Measurements from ENCODE around the gene LZTR1. TPM values are rescaled to one million over a fixed set of nuclear protein-coding genes. Genes with fewer than 3 reads are reported as not detected.
A peak's percentile ranks its signal among the peaks of the same experiment; 100 is the strongest.

The LZTR1 gene
- total RNA-seq, 2 experiments from 2014 or later, result 48.4 to 51.3 TPM

DNA sequence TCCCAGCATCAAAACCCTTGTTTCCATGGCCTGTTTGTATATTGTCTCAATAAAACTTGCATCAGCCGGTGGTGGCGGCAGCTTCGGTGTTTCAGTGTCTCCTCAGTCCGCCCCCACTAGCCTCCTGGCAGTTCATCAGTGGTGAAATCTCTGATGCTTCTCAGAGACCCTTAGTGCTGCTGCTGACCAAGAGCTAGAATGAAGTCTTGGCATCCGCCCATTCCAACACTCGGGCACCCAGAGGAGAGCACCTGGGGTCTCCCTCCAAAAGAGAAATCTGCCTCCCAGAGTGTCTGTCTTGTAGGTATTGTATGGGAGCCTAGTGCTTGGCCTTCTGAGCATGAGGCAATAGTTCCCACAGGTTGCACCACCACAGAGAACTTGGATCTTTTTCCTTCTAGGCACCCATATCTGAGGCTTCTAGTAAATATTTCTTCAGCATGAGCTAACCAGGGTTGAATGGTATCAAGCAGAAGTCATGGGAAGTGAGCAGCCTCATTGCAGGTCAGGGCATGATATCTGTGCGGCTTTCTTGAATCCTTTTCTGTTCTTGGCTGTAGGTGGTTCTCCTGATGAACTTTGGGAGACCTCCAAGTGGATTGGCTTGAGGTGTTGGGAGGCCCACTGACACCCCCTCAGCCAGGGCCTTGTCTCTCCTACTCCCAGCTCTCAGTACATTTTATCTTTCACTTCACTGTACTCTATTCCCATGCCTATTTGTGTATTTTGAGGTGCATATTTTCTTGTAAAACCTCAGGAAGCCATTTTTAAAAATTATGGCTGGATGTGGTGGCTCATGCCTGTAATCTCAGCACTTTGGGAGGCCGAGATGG is 28.2 kb upstream of the LZTR1 start:
- no peak overlapping the region for H3K4me3 ChIP-seq (ENCODE audit: low read length)
- peaks cover 19% of the 10 kb centered on the region for H3K4me1 Mint-ChIP-seq (ENCODE audit: low read depth)

DNA sequence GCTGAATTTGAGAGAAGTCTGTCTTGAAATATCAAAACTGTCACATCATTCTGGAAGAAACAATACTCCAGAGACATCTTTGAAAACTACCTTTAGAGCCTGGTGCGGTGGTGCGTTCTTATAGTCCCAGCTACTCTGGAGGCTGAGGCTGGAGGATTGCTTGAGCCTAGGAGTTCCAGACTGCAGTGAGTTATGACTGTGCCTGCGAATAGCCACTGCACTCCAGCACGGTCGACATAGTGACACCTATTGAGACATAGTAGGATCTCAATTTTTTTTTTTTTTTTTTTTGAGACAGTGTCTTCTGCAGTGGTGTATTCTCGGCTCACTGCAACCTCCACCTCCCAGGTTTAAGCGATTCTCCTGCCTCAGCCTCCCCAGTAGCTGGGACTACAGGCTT is 26.5 kb upstream of the LZTR1 start:
- no peak for DNase-seq
- no peak overlapping the region for H3K27ac ChIP-seq (ENCODE audit: low read depth in 1 of 2, low read length in 2 of 2)
- TF ChIP-seq, protein P1, sequence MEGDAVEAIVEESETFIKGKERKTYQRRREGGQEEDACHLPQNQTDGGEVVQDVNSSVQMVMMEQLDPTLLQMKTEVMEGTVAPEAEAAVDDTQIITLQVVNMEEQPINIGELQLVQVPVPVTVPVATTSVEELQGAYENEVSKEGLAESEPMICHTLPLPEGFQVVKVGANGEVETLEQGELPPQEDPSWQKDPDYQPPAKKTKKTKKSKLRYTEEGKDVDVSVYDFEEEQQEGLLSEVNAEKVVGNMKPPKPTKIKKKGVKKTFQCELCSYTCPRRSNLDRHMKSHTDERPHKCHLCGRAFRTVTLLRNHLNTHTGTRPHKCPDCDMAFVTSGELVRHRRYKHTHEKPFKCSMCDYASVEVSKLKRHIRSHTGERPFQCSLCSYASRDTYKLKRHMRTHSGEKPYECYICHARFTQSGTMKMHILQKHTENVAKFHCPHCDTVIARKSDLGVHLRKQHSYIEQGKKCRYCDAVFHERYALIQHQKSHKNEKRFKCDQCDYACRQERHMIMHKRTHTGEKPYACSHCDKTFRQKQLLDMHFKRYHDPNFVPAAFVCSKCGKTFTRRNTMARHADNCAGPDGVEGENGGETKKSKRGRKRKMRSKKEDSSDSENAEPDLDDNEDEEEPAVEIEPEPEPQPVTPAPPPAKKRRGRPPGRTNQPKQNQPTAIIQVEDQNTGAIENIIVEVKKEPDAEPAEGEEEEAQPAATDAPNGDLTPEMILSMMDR (IDR thresholded peaks at IDR 0.05), result no peak
- Mint-ChIP-seq H3K36me3 (ENCODE audit: low read depth) (peaks cover 35% of the 10 kb centered on the region), H3K4me1 (ENCODE audit: low read depth) (peaks cover 8% of the 10 kb centered on the region), H3K27ac (no peak overlapping the region), H3K9me3 (no peaks in the 10 kb centered on the region), H3K27me3 (peaks cover 29% of the 10 kb centered on the region), H3K4me3 (no peak overlapping the region)
- H3K36me3 ChIP-seq (ENCODE audit: insufficient read depth, low read length), result peaks cover 36% of the 10 kb centered on the region
- intact Hi-C loops (cut with DNase I, micrococcal nuclease), result no loop called here
- H3K4me3 ChIP-seq (ENCODE audit: low read length), result no peak overlapping the region
- no peak for ATAC-seq (ENCODE audit: poor library complexity)
- POLR2A ChIA-PET, result no interaction called here
- peaks cover 21% of the 10 kb centered on the region in 2 experiments for H3K27me3 ChIP-seq (ENCODE audit: control insufficient read depth in 1 of 2, insufficient read depth in 2 of 2, low read length in 2 of 2)
- H3K9me3 ChIP-seq (ENCODE audit: control insufficient read depth in 1 of 2, insufficient read depth in 1 of 2, low read length in 2 of 2), result peaks cover 0 to 3% of the 10 kb centered on the region in 2 experiments
- CTCF ChIA-PET, result interaction anchor here (0.6 to 1.1 kb wide), 2 partner anchors 18 to 39 kb away, joined by 3 to 8 read pairs; no protein-coding TSS in a partner anchor
- peaks cover 22% of the 10 kb centered on the region for H3K4me1 ChIP-seq (ENCODE audit: insufficient read depth, low read length)

More for the DNA sequence above, 28.2 kb upstream of the LZTR1 start:
- POLR2A ChIA-PET, result no interaction called here
- H3K9me3 Mint-ChIP-seq, result no peaks in the 10 kb centered on the region
- intact Hi-C loops (cut with DNase I, micrococcal nuclease), result no loop called here
- no peak for ATAC-seq (ENCODE audit: poor library complexity)
- TF ChIP-seq, protein P1 (IDR thresholded peaks at IDR 0.05), result no peak
- H3K36me3 ChIP-seq (ENCODE audit: insufficient read depth, low read length), result peaks cover 45% of the 10 kb centered on the region
- no peak for DNase-seq
- peaks cover 0 to 3% of the 10 kb centered on the region in 2 experiments for H3K9me3 ChIP-seq (ENCODE audit: control insufficient read depth in 1 of 2, insufficient read depth in 1 of 2, low read length in 2 of 2)
- H3K4me1 ChIP-seq (ENCODE audit: insufficient read depth, low read length), result peaks cover 32% of the 10 kb centered on the region
- H3K4me3 Mint-ChIP-seq, result no peak overlapping the region
- H3K27me3 ChIP-seq (ENCODE audit: control insufficient read depth in 1 of 2, insufficient read depth in 2 of 2, low read length in 2 of 2), result peaks cover 21% of the 10 kb centered on the region in 2 experiments
- peaks cover 52% of the 10 kb centered on the region for H3K36me3 Mint-ChIP-seq (ENCODE audit: low read depth)
- H3K27me3 Mint-ChIP-seq, result peaks cover 22% of the 10 kb centered on the region
- CTCF ChIA-PET, result no interaction called here
- H3K27ac ChIP-seq (ENCODE audit: low read depth in 1 of 2, low read length in 2 of 2), result no peak overlapping the region
- H3K27ac Mint-ChIP-seq, result no peak overlapping the region

DNA sequence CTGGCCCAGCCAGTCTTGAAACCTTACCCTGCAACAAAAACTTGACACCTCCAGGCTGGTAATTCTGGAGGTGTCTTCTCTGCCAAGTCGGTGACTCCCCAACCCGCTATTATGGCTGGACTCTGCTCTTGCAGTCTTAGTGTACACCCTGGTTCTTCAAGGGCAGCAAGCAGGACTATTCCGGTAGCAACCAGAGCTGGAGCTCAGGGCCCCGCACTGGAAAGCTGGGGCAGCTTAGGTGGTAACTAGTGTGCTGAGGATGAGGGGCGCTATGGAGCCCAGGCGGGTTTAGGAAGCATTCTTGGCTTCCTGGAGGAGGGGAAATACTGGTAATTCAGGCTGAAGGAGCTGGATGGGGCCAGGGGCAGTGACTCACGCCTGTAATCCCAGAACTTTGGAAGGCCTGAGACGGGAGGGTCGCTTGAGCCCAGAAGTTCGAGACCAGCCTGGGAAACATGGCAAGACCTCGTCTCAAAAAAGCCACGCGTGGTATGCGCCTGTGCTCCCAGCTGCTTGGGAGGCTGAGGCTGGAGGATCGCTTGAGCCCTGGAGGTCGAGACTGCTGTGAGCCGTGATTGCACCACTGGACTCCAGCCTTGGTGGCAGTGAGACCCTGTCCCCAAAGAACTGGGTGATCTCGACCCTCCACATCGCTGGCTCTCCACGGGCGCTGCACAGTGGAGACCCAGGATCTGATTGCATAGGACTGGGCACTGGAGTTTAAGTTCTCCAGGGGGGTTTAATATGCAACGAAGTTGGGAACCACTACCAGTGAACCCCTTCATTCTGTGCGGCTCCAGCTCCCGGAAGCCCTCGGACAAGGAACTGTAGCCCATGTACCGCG is 25.6 kb upstream of the LZTR1 start:
- Histone ChIP-seq H3K27me3 (ENCODE audit: control insufficient read depth in 1 of 2, insufficient read depth in 2 of 2, low read length in 2 of 2) (peaks cover 21% of the 10 kb centered on the region in 2 experiments), H3K9me3 (ENCODE audit: control insufficient read depth in 1 of 2, insufficient read depth in 1 of 2, low read length in 2 of 2) (peaks cover 0 to 3% of the 10 kb centered on the region in 2 experiments), H3K36me3 (ENCODE audit: insufficient read depth, low read length) (peaks cover 27% of the 10 kb centered on the region), H3K4me1 (ENCODE audit: insufficient read depth, low read length) (peaks cover 22% of the 10 kb centered on the region), H3K27ac (ENCODE audit: low read depth in 1 of 2, low read length in 2 of 2) (no peak overlapping the region), H3K4me3 (ENCODE audit: low read length) (no peak overlapping the region)
- Mint-ChIP-seq H3K9me3 (no peaks in the 10 kb centered on the region), H3K27ac (no peak overlapping the region), H3K36me3 (ENCODE audit: low read depth) (peaks cover 26% of the 10 kb centered on the region), H3K27me3 (peaks cover 30% of the 10 kb centered on the region), H3K4me1 (ENCODE audit: low read depth) (peaks cover 8% of the 10 kb centered on the region), H3K4me3 (peak overlapping the region; percentile 25)
- ATAC-seq (ENCODE audit: poor library complexity), result no peak
- intact Hi-C loops (cut with DNase I, micrococcal nuclease), result no loop called here
- TF ChIP-seq, protein P1 (IDR thresholded peaks at IDR 0.05), result no peak
- ChIA-PET POLR2A (no interaction called here), CTCF (interaction anchor here (0.6 to 1.1 kb wide), 2 partner anchors 19 to 40 kb away, joined by 3 to 8 read pairs; no protein-coding TSS in a partner anchor)
- DNase-seq, result no peak

All from CD4-positive, alpha-beta T cell (primary cell).